Right lobe of liver (tissue), 4 donors: Measurements from ENCODE around the gene DNAJB5.

ENCODE experiments used
- POLR2A ChIP-seq: fragments of 450-650 bp; IDR thresholded peaks from one replicate; pipeline ENCODE4 v1.6.1; 2017; ENCODE audit warnings: antibody characterized with exemption, mild to moderate bottlenecking
- TF ChIP-seq, protein P1 (sequence below), 4 donors: fragments of 200-600 bp in 3 of 4; fragments of 450-650 bp in 1 of 4; IDR thresholded peaks; one replicate each; pipeline versions ENCODE4 v1.5.1 to v1.8.0; 2016 to 2022; ENCODE audit warnings: antibody characterized with exemption in 4 of 4, mild to moderate bottlenecking in 2 of 4
- donor health status: DM: no; HTN: no; CAD: no.
- donor health status: DM: no; HTN: no; CAD: no.
- donor health status: DM: no; HTN: yes; CAD: no.

- TF ChIP-seq, protein P1, sequence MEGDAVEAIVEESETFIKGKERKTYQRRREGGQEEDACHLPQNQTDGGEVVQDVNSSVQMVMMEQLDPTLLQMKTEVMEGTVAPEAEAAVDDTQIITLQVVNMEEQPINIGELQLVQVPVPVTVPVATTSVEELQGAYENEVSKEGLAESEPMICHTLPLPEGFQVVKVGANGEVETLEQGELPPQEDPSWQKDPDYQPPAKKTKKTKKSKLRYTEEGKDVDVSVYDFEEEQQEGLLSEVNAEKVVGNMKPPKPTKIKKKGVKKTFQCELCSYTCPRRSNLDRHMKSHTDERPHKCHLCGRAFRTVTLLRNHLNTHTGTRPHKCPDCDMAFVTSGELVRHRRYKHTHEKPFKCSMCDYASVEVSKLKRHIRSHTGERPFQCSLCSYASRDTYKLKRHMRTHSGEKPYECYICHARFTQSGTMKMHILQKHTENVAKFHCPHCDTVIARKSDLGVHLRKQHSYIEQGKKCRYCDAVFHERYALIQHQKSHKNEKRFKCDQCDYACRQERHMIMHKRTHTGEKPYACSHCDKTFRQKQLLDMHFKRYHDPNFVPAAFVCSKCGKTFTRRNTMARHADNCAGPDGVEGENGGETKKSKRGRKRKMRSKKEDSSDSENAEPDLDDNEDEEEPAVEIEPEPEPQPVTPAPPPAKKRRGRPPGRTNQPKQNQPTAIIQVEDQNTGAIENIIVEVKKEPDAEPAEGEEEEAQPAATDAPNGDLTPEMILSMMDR (IDR thresholded peaks at IDR 0.05), result no peak
- TF ChIP-seq POLR2A, result no peak
These were observed 7.2 kb upstream of the DNAJB5 start for GRCh38 chr9:34982361-34982760.
